Panc1 (cell line): ENCODE results near the gene COL6A1.

Experiments used
- POLR2AphosphoS5 ChIP-seq: IDR thresholded peaks from 2 replicates; pipeline ENCODE4 v1.6.1; 2012; ENCODE audit warnings: mild to moderate bottlenecking, low read depth, low read length, moderate library complexity
- SIN3A ChIP-seq: IDR thresholded peaks from 2 replicates; pipeline ENCODE4 v1.6.1; 2012; ENCODE audit warnings: low read depth, mild to moderate bottlenecking, low read length, moderate library complexity, borderline replicate concordance; ENCODE audit not compliant: insufficient read depth
- TCF7L2 ChIP-seq: IDR thresholded peaks from 2 replicates; pipeline ENCODE4 v1.6.1; 2011; ENCODE audit warnings: mild to moderate bottlenecking, low read depth, low read length, inconsistent platforms
- TF ChIP-seq, protein P1 (sequence below): fragments of 450-650 bp; IDR thresholded peaks from 2 replicates; pipeline ENCODE4 v1.5.1; 2017; ENCODE audit warnings: mild to moderate bottlenecking
- TF ChIP-seq, protein P2 (sequence below), 2 experiments: IDR thresholded peaks; 2 replicates each; pipeline ENCODE4 v1.6.1; 2011 to 2012; ENCODE audit warnings: low read depth in 2 of 2, control low read depth in 1 of 2, low read length in 1 of 2, mild to moderate bottlenecking in 1 of 2, moderate library complexity in 1 of 2; ENCODE audit not compliant: insufficient read depth in 1 of 2

DNA sequence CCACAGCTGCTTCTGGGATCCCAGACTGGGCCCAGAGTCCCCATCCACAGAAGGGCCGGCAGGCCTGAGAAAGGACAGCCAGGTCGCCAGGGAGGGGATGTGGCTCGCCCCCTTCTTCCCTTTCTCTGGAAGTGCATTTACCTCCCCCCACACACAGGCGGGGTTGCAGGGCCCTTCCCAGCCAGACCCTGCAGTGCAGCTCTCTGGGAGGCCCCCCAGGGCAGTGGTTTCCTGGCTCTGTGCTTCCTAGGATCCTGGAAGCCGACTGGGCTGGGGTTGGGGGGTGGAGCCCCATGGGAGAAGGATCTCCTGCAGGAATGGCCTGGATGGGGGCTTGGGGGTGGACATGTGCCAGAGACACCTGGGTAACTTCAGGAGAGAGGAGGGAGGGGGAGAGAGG is 4.2 kb upstream of the COL6A1 start:
- TF ChIP-seq, protein P1, sequence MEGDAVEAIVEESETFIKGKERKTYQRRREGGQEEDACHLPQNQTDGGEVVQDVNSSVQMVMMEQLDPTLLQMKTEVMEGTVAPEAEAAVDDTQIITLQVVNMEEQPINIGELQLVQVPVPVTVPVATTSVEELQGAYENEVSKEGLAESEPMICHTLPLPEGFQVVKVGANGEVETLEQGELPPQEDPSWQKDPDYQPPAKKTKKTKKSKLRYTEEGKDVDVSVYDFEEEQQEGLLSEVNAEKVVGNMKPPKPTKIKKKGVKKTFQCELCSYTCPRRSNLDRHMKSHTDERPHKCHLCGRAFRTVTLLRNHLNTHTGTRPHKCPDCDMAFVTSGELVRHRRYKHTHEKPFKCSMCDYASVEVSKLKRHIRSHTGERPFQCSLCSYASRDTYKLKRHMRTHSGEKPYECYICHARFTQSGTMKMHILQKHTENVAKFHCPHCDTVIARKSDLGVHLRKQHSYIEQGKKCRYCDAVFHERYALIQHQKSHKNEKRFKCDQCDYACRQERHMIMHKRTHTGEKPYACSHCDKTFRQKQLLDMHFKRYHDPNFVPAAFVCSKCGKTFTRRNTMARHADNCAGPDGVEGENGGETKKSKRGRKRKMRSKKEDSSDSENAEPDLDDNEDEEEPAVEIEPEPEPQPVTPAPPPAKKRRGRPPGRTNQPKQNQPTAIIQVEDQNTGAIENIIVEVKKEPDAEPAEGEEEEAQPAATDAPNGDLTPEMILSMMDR, result no peak
- TF ChIP-seq POLR2AphosphoS5 (no peak), TCF7L2 (no peak), SIN3A (no peak)
- TF ChIP-seq, protein P2, sequence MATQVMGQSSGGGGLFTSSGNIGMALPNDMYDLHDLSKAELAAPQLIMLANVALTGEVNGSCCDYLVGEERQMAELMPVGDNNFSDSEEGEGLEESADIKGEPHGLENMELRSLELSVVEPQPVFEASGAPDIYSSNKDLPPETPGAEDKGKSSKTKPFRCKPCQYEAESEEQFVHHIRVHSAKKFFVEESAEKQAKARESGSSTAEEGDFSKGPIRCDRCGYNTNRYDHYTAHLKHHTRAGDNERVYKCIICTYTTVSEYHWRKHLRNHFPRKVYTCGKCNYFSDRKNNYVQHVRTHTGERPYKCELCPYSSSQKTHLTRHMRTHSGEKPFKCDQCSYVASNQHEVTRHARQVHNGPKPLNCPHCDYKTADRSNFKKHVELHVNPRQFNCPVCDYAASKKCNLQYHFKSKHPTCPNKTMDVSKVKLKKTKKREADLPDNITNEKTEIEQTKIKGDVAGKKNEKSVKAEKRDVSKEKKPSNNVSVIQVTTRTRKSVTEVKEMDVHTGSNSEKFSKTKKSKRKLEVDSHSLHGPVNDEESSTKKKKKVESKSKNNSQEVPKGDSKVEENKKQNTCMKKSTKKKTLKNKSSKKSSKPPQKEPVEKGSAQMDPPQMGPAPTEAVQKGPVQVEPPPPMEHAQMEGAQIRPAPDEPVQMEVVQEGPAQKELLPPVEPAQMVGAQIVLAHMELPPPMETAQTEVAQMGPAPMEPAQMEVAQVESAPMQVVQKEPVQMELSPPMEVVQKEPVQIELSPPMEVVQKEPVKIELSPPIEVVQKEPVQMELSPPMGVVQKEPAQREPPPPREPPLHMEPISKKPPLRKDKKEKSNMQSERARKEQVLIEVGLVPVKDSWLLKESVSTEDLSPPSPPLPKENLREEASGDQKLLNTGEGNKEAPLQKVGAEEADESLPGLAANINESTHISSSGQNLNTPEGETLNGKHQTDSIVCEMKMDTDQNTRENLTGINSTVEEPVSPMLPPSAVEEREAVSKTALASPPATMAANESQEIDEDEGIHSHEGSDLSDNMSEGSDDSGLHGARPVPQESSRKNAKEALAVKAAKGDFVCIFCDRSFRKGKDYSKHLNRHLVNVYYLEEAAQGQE (IDR thresholded peaks at IDR 0.05; ENCODE audit: insufficient read depth in 1 of 2, low read depth in 2 of 2, low read length in 1 of 2), result no peak
